GM21529 (cell line): Measurements from ENCODE around the gene MRPS35.
A peak's percentile ranks its signal among the peaks of the same experiment; 100 is the strongest.

ENCODE experiments used
- ATAC-seq: cut with Tn5 transposase; IDR thresholded peaks from one replicate; pipeline ENCODE4 v1.9.1; 2021; ENCODE audit not compliant: unreplicated experiment

The MRPS35 gene

GRCh38 chr12:27710592-27711316 is at the start of gene MRPS35:
Gene MRPS35 (plus strand): TSS chr12:27710832. CDS start chr12:27710844, 12 bp downstream.
- peak; percentile 98 for ATAC-seq

GRCh38 chr12:27665704-27666103 is 44.9 kb upstream of the MRPS35 start:
- ATAC-seq = no peak

- no peak for ATAC-seq
Observed at GRCh38 chr12:27666510-27666909, 44.1 kb upstream of the MRPS35 start.

DNA sequence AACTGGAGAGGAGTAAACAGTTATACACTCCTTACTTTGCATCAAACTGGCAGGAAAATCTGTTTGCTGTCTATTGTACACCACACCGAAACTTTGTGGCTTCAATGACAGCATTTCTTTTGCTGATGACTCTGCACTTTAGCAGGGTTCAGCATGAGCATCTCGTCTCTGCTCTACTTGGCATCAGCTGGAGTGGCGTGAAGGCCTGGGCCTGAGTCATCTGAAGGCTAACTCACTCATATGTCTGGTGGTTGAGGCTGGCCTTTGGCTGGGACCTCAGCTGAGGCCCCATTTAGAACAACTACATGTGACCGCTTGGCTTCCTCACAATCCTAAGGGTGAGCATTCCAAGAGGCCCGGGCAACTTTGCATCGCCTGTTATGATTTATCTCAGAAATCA is 43.1 kb upstream of the MRPS35 start:
- no peak for ATAC-seq

DNA sequence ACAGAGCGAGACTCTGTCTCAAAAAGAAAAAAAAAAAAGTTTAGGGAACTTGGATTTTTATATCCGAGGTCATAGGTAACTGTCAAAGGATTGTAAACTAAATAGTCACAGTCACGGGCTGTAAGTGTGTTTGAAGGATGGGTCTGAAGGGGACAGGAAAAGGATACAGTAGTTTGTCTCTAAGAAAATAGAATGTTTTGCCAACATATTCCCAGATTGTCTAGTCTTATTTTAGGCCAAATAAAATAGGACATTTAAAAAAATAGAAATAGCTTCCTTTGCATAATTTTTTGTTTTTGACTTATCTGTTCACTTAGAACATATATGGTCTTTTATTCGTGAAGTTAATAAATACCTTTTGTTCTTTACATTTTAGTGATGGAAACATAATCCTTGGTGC is 38.6 kb upstream of the MRPS35 start:
- ATAC-seq = no peak

DNA sequence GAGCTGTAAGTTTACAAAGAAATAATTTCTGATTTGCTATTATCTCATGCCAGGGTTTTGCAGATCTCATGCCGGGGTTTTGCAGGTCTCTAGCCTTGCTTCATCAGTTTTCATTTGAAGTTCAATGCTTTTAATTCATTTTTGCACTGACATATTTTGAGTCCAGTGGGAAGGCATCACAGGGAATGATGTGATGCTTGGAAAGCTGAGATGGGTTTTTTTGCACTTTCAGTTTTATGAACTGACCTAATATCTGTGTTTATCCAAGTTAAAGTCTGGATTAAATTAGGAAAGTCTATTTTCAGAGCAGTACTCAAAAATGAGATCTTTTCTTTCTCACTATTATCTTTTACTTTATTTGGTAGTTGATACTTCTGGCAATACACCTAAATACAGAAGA is 38.0 kb upstream of the MRPS35 start:
- ATAC-seq = no peak

- no peak for ATAC-seq
Observed at GRCh38 chr12:27673101-27673718, 37.4 kb upstream of the MRPS35 start.

DNA sequence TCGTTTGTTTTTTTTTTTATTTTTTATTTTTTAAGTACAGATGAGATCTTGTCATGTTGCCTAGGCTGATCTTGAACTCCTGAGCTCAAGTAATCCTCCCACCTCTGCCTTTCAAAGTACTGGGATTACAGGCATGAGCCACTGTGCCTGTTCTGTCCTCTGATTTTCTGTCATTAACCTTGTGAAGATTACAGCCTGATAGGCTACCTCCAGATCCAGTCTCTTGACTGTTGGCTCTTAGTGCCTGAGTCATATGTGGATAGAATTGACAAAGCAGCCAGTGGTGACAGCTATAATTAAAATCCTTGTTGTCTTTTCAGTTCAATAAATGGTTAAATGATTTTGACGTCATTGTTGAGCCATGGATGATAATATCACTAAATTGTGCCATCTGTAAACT is 35.6 kb upstream of the MRPS35 start:
- ATAC-seq = no peak

- no peak for ATAC-seq
Observed at GRCh38 chr12:27680619-27681018, 30.0 kb upstream of the MRPS35 start.

- ATAC-seq = no peak
Observed at GRCh38 chr12:27682534-27682933, 28.1 kb upstream of the MRPS35 start.

- no peak for ATAC-seq
Observed at GRCh38 chr12:27685274-27685673, 25.4 kb upstream of the MRPS35 start.

DNA sequence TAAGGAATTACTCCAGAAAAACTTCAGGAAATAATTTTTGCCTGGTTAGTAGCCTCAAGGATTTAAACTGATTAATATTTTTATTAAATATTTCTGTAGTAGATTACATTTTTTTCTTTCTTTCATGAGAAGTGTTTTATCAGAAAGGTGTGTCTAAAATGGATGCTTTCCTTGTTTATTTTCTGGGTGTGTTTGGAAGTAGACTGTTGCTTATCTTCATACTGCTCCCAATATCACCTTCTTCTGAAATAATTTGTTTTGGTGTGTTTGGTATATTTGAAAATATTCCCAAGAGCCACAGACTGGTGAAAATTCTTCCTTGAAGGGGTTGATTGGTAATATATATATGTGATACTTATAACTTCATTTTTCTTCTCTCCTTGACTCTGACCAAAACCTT is 24.5 kb upstream of the MRPS35 start:
- no peak for ATAC-seq

DNA sequence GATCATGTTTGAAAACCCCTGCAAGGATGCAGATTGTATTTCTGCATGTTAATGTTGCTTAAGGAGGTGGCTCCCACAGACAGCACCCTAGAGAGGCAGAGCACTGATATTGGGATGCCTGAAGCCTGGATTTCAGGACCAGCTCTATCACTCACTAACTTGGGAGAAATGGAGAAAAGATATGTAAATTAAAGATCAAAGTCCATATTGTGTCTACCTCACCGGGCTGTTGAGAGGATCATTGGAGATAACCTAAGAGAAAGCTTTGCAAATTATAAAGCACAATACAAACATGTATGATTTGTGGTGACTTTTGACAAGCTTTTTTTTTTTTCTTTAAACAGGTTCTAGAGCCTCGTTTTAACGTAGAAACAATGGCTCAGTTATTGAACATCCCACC is 22.0 kb upstream of the MRPS35 start:
- ATAC-seq = no peak

- no peak for ATAC-seq
Observed at GRCh38 chr12:27689558-27690180, 21.0 kb upstream of the MRPS35 start.

DNA sequence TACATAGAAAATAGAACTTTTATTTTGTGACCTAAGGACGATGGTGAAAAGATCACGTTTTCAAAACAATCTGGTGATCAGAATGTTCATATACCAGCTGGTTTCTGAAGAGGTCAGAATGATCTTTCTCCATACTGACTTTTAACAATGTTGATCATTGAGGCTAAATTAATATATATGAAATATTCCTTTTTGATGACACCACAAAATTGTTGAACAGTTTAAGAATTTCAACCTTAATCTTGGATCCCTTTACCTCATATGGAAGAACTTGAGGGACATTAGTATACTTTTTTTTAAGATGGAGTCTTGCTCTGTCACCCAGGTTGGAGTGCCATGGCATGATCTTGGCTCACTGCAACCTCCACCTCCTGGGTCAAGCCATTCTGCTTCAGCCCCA is 17.2 kb upstream of the MRPS35 start:
- ATAC-seq = no peak

DNA sequence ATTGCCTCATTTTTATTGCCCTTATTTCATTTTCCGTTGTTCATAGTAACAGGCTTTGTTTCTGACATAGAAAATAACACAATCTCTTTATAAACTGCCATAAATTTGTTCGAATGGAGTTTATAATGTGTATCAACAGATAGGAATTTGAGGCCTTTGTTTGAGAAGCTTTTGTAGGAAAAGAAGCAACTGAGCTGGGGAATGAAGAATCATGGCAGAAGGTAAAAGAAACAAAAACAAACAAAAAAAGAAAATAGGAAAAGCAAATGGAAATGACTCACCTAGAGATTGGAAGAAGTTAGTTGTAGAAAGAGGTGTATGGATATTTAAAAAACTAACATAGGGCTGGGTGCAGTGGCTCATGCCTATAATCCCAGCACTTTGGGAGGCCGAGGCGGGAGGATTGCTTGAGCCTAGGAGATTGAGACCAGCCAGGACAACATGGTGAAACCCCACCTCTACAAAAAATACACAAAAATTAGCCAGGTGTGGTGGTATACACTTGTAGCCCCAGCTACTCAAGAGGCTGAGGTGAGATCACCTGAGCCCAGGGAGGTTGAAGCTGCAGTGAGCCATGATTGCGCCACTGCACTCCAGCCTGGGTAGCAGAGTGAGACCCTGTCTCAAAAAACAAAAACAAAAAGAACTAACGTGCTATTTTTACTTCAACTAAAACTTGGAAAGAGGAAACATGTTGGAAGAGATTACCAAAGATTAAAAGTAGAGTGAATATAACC is 14.9 kb upstream of the MRPS35 start:
- no peak for ATAC-seq

DNA sequence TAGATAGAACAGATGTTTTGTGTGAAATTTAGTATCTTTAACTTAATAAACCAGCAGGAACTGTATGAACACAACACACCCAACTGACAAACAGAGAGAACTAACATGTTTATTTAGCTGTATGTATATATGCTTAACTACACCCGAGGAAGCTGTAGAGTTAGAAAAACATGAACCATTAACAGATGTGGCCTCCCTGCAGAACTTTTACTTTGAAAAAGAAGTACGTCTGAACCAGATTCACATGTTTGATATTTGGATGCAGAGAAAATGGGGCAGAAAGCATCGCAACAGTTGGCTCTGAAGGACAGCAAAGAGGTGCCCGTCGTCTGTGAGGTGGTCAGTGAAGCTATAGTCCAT is 14.4 kb upstream of the MRPS35 start, which contains the start of gene REP15:
Gene REP15 (plus strand): TSS at position 155 of the 360 bp plus-strand sequence. CDS start 116 bp downstream, at position 271.
- no peak for ATAC-seq

DNA sequence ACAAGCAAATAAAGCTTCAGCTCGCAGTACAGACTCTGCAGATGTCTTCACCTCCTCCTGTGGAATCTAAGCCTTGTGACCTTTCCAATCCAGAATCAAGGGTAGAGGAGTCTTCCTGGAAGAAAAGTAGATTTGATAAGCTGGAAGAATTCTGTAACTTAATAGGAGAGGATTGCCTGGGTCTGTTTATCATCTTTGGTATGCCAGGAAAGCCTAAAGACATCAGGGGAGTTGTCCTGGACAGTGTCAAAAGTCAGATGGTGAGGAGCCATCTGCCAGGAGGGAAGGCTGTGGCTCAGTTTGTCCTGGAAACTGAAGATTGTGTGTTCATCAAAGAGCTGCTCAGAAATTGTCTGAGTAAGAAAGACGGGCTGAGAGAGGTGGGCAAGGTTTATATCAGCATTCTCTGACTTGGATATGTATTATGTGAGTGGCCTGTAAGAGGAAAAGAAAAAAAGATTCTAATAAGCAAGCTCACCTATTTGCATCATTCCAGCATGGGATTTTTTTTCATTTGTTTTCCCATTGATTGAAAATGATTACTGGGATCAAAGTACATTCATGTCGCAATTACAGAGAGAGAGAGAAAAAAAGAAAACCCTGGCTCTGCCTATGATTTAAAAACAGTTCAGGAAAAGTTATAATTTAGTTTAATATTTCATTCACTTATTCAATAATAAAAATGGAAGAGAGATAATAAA is 13.6 kb upstream of the MRPS35 start:
- no peak for ATAC-seq

- ATAC-seq = peak; percentile 97
Observed at GRCh38 chr12:27703720-27704452, 6.7 kb upstream of the MRPS35 start.

GRCh38 chr12:27705263-27705662 is 5.4 kb upstream of the MRPS35 start:
- ATAC-seq = no peak
